DMS 273 (cell line): ENCODE measurements around the gene MPPED2.

Experiments used
- DNase-seq: peaks from one replicate; lab custom pipeline; 2025; ENCODE audit not compliant: unreplicated experiment; lab: John Stamatoyannopoulos, UW

The MPPED2 gene

GRCh38 chr11:30365793-30366517 lies 220.2 kb downstream of the MPPED2 start:
- no peak for DNase-seq

- DNase-seq, result no peak
Measured at GRCh38 chr11:30364837-30365482, 221.2 kb downstream of the MPPED2 start.

DNA sequence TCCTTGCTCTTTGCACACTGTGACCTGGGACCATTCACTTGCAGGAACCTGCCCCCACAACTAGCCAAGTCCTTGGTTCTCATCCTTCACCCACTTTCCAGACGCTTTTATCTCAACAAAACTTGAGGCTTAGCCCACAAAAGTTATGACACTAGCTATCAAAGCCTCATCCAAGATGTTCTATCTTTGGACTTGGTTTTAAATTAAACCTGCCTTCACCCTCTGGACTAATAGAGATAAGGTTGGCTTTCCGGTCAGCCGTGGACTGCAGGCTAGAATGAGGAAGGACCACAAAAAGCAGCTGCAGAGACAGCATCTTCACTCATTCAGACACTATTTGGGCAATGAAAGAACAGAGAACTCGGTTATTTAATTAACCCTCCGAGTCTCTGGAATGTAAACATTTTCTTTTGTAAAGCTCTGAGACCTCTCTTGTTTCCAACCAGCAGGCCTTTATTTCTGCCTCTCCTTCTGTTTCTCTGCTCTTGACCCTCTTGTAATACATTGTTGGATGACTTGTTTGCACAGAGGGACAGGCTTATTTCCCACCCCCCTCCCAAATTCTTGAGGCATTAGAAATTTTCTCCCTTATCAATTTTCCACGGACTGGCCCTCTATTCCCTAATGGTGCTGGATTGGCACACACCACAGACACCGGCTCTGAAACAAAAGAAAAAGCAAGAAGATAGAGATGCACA lies 221.9 kb downstream of the MPPED2 start:
- no peak for DNase-seq

DNA sequence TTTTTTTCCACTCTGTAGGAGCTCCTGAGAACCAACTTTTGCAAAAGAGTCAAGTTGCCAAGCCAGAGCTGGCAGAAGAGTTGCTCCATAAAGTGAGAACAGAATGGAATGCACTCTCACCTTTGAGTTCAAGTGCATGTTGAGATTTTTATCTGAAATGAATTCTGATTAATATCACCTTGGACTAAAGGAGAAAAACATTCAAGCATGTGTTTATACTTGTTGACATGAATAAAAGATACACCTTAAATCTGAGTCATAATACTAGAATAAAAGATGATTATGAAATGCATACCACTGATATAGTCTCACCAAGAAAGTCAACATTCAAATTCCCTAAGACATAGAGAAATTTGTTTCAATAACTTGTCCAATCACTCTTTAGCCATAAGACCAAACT lies 225.4 kb downstream of the MPPED2 start:
- no peak for DNase-seq
